Kidney glomerular epithelial cell (primary cell): ENCODE results near the gene RAB7B.

Experiments
- DNase-seq: peaks from one replicate; lab custom pipeline; 2025; lab: John Stamatoyannopoulos, UW

Gene RAB7B

GRCh38 chr1:205973377-205974232, 29.6 kb downstream of the RAB7B start:
- DNase-seq, result no peak

DNA sequence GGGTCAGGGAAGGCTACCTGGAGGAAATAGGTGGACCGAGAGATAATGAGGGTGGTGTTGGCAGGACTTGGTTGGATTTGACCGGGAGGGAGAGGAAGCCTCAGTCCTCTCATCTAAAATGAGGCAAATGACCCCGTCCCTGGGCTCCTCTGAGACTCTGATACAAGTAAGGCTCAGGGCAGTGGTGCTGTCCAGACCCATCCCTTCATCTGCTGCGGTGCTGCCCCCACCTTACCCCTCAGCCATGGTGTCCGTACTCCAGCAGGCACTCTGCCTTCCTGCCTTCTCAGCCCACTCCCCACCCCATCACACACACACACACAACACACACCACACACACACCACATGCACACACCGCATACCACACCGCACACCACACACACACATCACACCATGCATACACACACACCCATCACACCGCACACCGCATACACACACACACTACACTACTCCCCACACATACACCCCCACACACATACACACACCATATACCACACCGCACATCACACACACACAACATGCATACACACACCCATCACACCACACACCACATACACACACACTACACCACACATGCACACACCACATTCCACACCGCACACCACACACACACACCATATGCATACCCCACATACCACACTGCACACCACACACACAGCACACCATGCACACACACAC, 30.6 kb downstream of the RAB7B start:
- DNase-seq, result no peak

DNA sequence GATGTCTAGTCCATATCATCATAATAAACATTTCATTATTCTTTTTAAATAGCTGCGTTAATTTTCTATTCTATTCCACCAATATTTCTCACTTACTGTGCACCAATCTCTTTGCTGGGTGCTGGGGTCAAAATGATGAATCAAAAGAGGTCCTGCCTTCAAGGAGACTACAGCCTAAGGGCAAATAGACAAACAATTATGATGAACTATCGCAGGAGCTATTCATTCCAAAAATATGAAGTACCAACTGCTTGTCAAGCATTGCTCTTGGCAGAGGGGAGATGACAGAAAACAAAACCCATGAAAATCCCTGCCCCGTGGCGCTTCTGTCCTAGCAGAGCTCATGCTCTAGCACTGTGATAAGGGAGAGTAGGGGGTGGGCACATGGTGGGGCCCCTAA, 31.1 kb downstream of the RAB7B start:
- no peak for DNase-seq

DNA sequence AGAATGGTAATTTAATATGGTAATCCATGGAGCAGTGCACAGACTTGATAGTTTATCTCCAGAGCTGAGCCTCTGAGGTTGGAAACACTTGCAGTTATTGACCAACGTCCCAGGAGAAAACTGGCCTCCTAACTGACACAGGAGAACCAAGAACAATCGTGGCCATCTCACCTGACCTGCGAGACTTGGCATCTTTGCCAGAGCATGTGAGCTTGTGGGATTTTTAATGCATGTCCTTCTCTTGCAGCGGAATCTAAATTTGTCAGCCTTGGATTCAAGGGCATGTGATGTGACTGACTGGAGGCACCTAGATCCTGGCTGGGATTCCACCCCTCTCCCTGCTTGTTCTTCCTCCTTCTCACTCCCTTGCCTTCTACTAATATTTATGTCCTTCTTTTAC, 32.1 kb downstream of the RAB7B start:
- no peak for DNase-seq

DNA sequence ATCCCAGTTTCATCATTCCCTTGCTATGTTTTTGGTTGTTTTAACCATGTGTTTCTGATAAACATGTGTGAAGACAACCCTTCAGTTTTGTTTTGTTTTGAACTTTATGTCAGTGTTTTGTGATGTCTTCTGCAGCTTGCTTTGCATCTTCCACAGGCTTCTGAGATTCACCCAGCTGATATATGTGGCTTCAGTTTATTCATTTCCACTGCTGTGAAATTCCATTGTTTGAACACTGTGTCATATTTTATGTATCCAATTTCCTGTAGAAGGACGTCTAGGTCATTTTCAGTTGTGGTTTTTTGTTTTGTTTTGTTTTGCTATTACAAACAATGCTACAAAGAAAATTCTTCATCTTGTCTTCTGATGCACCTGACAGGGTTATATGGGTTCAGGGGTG, 32.7 kb downstream of the RAB7B start:
- DNase-seq, result no peak

- no peak for DNase-seq
Observed at GRCh38 chr1:205969229-205969628, 34.0 kb downstream of the RAB7B start.

DNA sequence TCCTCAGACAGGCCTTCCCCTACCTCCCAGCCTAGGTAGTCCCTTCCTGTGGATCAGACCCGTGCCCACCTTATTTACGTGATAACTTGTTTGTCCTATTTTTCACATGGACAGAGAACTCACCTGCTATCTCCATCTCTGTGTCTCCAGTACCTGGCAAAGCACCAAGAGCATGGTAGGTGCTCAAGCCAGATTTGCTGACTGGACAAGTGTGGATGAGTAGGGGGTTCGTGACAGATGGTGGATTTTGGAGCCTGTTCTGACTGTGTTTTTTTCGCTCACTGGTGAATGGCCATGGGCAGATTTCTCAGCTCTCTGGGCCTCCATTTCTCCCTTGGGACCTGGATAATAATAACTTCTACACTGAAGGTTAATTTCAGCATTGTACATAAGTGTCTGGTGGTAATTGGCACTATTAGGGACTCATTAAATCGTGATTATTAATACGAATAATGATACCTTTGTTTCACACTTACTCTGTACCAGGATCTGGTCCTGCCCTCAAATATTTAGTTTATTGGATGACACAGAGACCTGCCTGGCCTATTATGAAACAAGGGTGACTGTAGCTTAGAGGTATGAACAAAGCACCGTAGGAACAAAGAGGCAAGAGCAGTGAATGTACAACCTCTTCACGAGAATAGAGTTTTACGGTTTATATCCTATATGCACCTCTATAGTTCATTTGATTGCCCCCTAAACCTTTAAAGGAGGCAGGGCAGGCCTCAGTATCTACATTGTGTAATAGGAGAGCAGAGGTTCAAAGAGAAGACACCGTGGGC, 35.5 kb downstream of the RAB7B start:
- DNase-seq, result peak; percentile 21

GRCh38 chr1:205965036-205965884, 37.9 kb downstream of the RAB7B start:
- DNase-seq, result no peak

DNA sequence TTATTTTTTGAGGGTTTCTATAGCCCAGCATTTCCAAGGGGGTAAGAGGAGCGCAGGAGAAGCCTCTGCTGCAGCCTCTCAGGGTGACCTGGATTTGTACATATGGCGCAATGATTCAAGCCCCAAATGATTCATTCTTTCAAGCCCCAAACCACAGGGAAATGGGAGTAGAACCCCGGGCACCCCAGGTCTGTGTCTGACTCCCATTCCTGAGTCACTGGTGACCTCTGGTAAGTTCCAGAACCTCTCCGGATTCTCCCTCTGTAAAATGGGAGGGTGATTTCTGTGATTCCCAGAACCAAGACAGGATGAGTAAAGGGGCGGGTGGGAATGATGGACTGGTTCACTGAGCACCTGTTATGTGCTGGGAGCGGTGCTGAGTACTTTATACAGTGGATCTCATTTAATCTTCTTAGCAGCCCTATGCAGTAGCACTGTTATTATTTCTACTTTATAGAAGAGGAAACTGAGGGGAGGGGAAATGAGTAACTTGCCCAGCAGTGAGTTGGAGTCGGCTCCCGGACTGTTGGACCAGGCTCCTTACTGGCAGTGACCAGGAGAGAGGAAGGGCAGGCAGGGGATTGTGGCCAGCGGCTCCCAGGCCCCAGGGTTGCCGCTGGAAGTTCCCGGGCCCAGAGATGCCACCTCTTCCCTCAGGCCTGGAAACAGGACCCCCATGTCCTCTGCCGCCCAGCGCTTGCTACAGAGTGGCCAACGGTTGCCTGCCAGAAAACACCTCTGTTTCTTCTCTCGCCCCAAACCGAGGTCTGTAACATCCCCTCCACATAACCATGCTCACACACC, 39.6 kb downstream of the RAB7B start:
- peak; percentile 86 for DNase-seq

DNA sequence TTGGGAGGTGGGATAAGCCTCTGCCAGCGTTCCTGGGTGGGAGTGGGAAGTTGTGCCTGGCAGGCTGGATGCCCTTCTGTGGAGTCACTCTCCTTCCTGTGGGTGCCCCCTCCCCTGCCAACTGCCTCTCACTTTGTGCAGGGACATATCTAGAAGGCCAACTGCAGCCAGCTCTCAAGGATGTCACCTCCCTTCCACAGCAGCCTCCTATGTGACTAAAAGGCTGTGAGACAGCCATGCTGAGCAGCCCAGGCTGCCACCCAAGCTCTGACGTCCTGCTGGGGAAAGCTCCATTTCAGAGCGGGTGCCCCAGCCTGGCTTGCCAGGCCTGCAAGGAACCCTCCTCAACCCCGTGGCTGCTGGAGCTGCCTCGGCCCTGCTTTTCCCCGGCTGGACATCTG, 40.4 kb downstream of the RAB7B start:
- DNase-seq, result no peak

- peak; percentile 90 for DNase-seq
Observed at GRCh38 chr1:205961991-205962820, 41.0 kb downstream of the RAB7B start.

- DNase-seq, result peak; percentile 47
Observed at GRCh38 chr1:205961405-205961804, 41.8 kb downstream of the RAB7B start.

DNA sequence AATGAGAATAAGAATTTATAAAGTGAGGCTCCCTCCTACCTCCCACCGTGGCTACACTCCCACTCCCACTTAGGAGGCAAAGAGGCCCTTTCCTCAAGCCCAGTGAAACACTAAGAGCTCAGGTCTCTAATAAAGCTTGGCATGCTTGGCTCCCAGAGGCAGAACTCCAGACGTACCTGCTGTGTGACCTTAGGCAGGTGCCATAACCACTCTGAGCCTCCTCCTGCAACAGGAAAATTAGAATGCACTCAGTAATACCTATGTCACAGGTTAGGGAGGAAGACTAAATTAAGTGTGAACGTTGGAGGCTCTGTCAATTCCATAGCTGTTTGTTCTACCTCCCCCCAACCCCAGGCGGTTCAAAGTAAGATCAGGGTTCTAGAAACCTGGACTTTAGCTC, 43.4 kb downstream of the RAB7B start:
- DNase-seq, result no peak

DNA sequence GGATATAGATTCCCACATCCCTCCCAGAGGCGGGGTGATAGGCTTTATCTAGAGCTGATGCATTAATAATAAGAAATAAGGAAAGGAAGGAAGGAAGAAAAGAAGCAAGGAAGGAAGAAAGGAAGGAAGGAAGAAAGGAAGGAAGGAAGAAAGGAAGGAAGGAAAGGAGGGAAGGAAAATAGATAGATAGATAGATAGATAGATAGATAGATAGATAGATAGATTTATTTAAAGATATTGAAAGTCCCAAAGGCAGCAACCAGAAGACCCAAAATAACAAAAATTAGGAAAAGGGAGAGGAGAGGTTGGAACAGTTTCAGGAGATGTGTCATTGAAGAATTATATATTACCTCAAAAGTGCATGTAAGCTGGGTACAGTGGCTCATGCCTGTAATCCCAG, 47.7 kb downstream of the RAB7B start:
- DNase-seq, result no peak

- DNase-seq, result no peak
Observed at GRCh38 chr1:205954819-205955404, 48.3 kb downstream of the RAB7B start.

DNA sequence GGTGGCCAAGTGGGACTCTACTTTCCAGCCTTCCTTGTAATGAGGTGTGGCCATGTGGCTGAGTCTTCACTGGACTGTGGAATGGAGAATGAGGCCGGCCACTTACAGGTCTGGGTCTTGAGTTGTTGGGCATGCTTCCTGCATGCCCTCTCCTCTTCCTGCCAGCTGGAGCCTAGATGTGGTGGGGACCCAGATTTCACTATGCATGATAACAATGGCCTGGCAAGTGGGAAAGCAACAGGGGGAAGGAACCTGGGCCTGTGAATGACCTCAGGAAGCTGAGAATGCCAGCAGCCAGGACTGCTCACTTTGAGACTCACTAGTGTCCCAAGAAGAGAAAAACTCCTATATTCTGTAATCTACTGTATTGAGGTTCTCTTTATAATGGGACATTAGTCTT, 51.4 kb downstream of the RAB7B start:
- DNase-seq, result no peak

GRCh38 chr1:205950826-205951549, 52.2 kb downstream of the RAB7B start:
- no peak for DNase-seq

GRCh38 chr1:205950280-205950679, 52.9 kb downstream of the RAB7B start:
- DNase-seq, result no peak

- DNase-seq, result no peak
Observed at GRCh38 chr1:205949753-205950152, 53.4 kb downstream of the RAB7B start.
